NCI-H146 treated with DMSO at 0.1 percent for 48 hours (cell line): ENCODE results near the gene KCNK5.

ENCODE experiments used
- DNase-seq: peaks from one replicate; lab custom pipeline; 2025; ENCODE audit not compliant: unreplicated experiment; lab: John Stamatoyannopoulos, UW

KCNK5 gene

DNA sequence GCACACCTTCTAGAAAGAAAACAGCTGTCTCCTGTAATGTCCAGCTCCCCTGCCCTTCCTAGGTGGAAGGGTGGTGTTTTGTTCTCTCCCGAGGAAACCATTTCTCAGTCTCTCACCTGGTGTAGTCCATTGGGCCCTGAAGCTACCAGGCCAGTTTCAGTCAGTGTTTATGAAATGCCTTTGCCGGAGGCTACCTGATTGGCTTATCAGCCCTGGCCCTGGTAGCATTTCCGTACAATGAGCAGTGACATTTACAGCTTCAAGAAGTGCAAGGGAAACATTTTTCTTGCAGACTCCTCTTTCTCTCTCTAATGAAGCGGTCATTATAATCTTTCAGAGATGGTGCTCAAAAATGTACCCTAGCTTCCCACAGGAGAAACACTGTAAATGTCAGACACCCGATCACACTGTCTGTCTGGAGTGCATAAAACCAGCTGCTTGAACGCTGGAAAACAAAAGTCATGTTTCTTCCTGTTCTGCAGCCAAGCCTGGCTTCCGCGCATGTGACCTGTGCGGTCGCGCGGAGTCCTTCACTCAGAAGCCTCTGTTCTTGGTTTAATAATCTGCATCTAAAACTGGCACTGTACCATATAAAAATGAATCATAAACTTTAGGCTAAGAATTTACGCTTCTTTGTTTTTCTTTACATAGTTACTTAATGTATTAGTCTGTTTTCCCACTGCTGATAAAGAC is 85.9 kb downstream of the KCNK5 start:
- DNase-seq, result no peak

DNA sequence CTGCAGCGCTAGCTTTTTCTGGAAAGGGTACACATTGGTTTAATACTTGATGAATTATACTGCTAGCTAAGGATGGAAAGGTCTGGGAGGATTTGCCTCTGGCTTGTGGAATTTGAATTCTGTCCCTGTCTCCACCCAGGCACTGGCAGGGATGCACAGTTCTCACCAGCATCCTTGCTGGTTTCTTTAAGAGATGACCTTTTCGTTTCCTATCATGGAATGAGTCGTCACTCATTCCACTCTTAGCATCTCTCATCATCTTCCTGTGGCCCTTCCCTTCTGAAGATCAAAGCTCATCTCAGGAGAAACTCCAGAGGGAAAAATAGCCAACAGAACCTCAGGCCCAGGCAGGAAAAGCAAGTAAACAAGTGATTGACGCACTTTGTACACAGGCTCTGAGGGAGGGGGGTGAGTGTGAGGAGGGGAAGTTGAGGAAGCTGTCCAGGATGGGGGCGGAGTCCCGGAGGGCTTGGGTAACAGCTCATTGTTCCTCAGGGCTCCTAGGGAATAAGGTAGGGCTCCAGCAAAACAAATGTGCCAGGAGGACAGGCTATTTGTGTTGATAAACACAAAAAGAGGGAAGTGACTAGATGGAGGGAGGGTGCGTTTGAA is 88.6 kb downstream of the KCNK5 start:
- no peak for DNase-seq
